ENCODE data around the gene GPR4.

The GPR4 gene

DNA sequence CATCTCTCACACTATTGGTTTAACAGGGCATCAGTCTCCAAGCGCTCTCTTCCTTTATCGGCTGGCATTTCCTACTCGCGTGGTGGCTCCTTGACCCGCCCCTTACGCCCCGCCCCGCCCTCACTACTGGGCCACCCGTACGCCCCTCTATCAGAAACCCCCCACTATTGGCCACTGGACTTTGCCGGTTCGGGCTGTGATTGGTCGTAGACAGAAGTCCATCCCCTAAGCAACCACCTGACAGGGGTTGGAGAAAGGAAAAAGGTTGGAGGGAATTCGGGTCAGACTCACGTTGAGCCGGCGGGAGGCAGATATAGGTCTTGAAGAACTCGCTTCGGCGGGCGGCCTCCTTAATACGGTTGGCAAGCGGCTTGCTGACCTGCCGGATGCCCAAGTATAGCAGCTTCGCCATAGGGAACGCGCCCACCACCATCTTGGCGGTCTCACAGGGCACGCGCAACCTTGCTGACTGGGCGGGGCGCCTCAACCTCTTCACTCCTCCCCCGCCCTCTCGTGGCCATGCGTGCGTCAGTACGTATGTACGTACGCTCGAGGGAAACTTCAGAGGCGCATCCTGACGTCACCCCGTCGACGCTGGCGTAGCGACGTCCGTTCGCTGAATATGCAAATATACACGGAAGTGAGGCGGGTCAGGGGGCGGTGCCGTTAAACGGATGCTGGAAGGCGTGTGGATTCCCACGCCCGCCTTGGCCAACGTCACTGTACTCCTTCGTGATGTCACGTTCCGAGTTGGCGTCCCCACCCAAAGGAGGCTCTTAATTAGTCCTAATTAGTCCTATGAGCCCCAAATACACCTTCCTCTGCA is 17.5 kb downstream of the GPR4 start, which contains the start of gene OPA3:
Gene OPA3 (minus strand): TSS at position 471 of the 826 bp plus-strand sequence. CDS start 38 bp downstream, at position 433.
- TF ChIP-seq, protein P1, sequence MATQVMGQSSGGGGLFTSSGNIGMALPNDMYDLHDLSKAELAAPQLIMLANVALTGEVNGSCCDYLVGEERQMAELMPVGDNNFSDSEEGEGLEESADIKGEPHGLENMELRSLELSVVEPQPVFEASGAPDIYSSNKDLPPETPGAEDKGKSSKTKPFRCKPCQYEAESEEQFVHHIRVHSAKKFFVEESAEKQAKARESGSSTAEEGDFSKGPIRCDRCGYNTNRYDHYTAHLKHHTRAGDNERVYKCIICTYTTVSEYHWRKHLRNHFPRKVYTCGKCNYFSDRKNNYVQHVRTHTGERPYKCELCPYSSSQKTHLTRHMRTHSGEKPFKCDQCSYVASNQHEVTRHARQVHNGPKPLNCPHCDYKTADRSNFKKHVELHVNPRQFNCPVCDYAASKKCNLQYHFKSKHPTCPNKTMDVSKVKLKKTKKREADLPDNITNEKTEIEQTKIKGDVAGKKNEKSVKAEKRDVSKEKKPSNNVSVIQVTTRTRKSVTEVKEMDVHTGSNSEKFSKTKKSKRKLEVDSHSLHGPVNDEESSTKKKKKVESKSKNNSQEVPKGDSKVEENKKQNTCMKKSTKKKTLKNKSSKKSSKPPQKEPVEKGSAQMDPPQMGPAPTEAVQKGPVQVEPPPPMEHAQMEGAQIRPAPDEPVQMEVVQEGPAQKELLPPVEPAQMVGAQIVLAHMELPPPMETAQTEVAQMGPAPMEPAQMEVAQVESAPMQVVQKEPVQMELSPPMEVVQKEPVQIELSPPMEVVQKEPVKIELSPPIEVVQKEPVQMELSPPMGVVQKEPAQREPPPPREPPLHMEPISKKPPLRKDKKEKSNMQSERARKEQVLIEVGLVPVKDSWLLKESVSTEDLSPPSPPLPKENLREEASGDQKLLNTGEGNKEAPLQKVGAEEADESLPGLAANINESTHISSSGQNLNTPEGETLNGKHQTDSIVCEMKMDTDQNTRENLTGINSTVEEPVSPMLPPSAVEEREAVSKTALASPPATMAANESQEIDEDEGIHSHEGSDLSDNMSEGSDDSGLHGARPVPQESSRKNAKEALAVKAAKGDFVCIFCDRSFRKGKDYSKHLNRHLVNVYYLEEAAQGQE (IDR thresholded peaks at IDR 0.05; ENCODE audit: low read depth): no peak
- TF ChIP-seq EP300 (IDR thresholded peaks at IDR 0.05; ENCODE audit: borderline replicate concordance): no peak
- TF ChIP-seq EGR1 (IDR thresholded peaks at IDR 0.05): peak; percentile 44; the same call in 1 of the 2 replicates
- no peak for TF ChIP-seq NFIC (IDR thresholded peaks at IDR 0.05)
- TF ChIP-seq ZBTB7A (IDR thresholded peaks at IDR 0.05; ENCODE audit: low read depth): no peak
- TF ChIP-seq TEAD4 (IDR thresholded peaks at IDR 0.05): peak; percentile 32; the same call in 1 of the 2 replicates
- no peak for TF ChIP-seq CEBPB (IDR thresholded peaks at IDR 0.05)
- peak; percentile 88 for TF ChIP-seq YY1 (IDR thresholded peaks at IDR 0.05; ENCODE audit: low read depth)
- peak; percentile 95 for TF ChIP-seq CREB1 (IDR thresholded peaks at IDR 0.05; ENCODE audit: low read depth)
- TF ChIP-seq TCF12 (IDR thresholded peaks at IDR 0.05; ENCODE audit: low read depth): no peak
- TF ChIP-seq RAD21 (IDR thresholded peaks at IDR 0.05; ENCODE audit: low read depth): no peak
- TF ChIP-seq FOXM1 (IDR thresholded peaks at IDR 0.05; ENCODE audit: borderline replicate concordance, low read depth): no peak
- TF ChIP-seq, protein P2, sequence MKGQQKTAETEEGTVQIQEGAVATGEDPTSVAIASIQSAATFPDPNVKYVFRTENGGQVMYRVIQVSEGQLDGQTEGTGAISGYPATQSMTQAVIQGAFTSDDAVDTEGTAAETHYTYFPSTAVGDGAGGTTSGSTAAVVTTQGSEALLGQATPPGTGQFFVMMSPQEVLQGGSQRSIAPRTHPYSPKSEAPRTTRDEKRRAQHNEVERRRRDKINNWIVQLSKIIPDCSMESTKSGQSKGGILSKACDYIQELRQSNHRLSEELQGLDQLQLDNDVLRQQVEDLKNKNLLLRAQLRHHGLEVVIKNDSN (IDR thresholded peaks at IDR 0.05): peak; percentile 79
- TF ChIP-seq, protein P3, sequence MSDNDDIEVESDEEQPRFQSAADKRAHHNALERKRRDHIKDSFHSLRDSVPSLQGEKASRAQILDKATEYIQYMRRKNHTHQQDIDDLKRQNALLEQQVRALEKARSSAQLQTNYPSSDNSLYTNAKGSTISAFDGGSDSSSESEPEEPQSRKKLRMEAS (IDR thresholded peaks at IDR 0.05): peak; percentile 82
- TF ChIP-seq TAF1 (IDR thresholded peaks at IDR 0.05; ENCODE audit: low read depth): no peak; the same call in 1 of the 2 replicates

DNA sequence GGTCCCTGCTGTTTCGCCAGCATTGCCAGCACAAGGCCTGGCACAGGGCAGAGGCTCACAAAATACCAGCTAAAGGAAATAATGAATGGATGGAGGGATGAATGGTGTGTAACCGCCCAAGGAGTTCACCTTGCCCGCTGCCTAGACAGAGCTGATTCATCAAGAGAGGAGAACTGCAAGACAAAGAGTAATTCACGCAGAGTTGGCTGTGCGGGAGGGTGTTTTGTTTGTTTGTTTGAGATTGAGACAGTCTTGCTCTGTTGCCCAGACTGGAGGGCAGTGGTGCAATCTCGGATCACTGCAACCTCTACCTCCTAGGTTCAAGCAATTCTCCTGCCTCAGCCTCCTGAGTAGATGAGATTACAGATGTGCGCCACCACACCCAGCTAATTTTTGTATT is 20.4 kb downstream of the GPR4 start:
- TF ChIP-seq CREB1 (IDR thresholded peaks at IDR 0.05; ENCODE audit: low read depth) (no peak), ZBTB7A (IDR thresholded peaks at IDR 0.05; ENCODE audit: low read depth) (no peak), TEAD4 (IDR thresholded peaks at IDR 0.05) (no peak), EP300 (IDR thresholded peaks at IDR 0.05; ENCODE audit: borderline replicate concordance) (no peak), FOXM1 (IDR thresholded peaks at IDR 0.05; ENCODE audit: borderline replicate concordance, low read depth) (no peak), RAD21 (IDR thresholded peaks at IDR 0.05; ENCODE audit: low read depth) (no peak), CEBPB (IDR thresholded peaks at IDR 0.05) (no peak), TAF1 (IDR thresholded peaks at IDR 0.05; ENCODE audit: low read depth) (no peak)
- TF ChIP-seq, protein P1 (IDR thresholded peaks at IDR 0.05; ENCODE audit: low read depth): no peak
- TF ChIP-seq, protein P2 (IDR thresholded peaks at IDR 0.05): no peak

DNA sequence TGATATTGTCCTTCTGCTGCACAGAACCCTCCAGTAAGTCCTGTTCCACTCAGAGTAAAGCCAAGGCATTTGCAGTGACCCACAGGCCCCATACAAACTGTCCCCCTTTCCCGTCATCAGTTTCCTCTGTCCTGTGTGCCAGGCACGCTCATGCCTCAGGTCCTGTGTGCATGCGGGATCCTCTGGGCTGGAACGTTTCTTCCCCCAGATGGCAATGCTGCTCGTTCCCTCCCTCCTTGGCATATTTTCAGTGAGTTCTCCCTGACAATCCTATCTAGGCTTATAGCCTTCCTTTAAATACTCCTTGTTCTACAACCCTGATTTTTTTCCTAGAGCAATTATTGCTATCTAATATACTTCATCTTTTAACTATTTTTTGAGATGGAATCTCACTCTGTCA is 23.2 kb downstream of the GPR4 start:
- no peak for TF ChIP-seq ZBTB7A (IDR thresholded peaks at IDR 0.05; ENCODE audit: low read depth)

DNA sequence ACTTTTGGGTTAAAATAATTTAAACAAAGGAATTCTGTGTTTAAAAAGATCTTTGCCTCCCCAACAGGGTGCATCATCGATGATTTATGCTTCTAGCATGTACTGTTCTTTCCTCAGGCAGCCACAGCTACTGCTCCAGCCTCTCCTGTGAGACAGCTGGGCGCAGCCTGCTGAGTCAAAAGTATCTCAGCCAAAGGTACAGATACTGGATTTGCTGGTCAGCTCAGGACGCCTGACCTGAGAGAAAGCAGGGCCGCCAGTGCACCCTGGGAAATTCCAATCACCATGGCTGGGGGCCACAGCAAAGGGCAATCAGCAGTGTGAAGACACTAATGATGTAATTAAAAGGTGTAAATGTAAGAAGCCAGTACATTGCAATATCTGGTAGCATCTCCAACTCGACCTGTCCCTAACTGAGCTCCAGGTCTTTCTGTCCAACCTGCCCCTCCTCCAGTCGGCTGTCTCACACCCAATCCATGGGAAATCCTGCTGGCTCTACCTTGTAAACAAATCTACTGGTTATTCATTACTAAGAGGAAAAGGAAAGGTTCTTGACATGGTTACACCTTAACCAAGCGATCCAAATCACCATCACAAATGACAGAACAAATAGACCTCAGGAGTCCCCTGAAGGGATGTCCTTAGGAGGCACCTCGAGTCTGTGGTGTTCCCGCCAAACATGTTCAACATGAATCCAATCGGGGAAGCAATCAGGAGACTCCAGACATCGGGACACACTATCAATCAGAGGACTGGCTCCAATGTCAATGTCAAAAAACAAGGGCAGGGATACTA is 24.7 kb downstream of the GPR4 start:
- TF ChIP-seq YY1 (IDR thresholded peaks at IDR 0.05; ENCODE audit: low read depth) (no peak), ZBTB7A (IDR thresholded peaks at IDR 0.05; ENCODE audit: low read depth) (no peak), RAD21 (IDR thresholded peaks at IDR 0.05; ENCODE audit: low read depth) (no peak), EGR1 (IDR thresholded peaks at IDR 0.05) (no peak), TCF12 (IDR thresholded peaks at IDR 0.05; ENCODE audit: low read depth) (no peak)
- TF ChIP-seq, protein P2 (IDR thresholded peaks at IDR 0.05): no peak
- TF ChIP-seq, protein P1 (IDR thresholded peaks at IDR 0.05; ENCODE audit: low read depth): no peak
- TF ChIP-seq, protein P3 (IDR thresholded peaks at IDR 0.05): no peak
